CD4-positive, alpha-beta T cell treated with Interleukin-4 for 1 hour (primary cell): ENCODE measurements around the gene FXYD1.
"Not testable (repeated sequence)": the region's sequence is repeated elsewhere in the genome, so short reads cannot be mapped to it uniquely, and the experiment has no call there.

Experiments used
- DNase-seq, 2 donors: peaks; one replicate each; pipeline ENCODE4 v3.0.0-alpha.2; 2020 to 2022

FXYD1 gene

DNA sequence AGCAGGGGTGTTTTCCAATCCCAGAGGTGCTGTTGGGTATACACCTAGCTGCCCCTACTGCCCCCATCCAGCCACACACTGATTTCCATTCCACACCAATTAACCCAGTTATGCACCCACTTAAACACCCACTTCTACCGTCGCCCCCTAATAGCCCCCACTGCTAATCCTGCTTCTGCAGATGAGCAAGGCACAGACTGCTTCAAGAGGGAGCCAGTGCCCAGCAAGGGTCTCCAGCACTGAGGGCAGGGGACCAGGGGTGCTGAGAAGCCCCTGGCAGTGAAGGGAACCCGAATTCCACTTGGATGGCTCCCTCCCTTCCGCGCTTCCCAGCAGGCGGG lies 5.6 kb downstream of the FXYD1 start:
- no peak for DNase-seq

DNA sequence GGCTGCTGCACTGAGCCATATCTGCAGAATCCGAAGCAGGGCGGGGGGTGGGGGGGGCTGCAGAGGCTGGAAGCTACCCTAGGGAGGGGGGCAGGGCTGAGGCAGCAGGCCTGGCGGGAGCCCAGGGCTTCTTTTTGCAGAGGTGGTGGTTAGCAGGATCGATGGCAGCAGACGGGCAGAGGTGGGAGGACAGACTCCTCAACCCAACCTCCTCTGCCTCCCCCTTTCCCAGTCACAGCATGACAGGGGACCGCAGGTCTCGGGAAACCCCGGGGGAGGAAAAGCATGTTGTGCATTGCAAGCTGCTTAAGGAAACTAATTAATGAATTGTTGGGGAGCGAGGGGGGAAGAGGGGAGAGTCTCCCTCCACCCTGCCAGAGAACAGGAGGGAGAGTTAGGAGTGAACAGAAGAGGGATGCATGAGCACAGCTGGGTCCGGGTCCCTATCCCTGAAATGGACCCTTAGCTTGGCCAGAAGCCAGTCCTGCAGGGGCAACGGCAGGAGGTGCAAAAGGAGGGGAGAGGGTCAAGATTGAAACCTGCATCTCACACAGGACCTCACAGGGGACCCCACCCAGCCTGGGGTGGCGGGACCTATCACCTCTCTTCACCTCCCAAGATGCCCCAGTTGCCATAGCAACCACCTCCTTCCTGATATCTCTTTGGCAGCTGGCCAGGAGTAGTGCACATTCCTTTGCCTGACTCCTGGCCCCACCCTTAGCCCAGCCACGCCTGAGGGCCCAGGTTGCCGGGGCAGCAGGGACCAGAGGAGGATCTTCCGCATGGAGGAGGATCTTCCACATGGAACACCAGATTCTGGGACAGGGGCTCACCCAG lies 6.2 kb downstream of the FXYD1 start:
- DNase-seq, result peak; percentile 47 to 63

DNA sequence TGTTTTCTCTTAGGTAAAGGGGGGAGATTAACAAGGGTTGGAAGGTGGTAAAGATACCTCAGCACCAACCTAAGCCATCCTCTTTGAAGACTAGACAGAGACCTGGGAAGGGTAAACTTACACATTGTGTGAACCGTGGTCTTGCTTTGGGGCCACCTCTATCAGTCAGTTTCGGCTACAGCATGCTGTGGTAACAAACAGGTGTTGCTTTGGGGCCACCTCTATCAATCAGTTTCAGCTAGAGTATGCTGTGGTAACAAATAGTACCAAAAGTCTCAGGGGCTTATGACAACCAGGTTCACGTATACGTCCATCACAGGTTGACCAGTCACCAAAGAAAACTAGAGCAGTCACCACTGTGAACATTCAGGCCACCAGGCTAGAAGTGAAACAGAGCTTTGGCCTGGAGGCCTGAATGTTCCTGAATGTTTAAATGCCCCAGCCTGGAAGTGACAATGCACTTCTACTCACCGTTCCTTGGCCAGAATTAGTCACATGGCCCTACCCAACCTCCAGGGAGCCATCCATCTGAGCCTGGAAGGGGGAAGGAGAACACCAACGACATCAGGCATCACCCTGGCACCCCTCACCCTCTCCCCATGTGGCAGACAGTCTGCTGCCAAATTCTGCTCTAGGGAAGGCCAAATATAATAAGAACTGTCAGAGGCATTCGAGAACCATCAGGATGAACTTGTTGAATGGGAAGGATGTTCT lies 8.3 kb downstream of the FXYD1 start:
- DNase-seq, result no peak

DNA sequence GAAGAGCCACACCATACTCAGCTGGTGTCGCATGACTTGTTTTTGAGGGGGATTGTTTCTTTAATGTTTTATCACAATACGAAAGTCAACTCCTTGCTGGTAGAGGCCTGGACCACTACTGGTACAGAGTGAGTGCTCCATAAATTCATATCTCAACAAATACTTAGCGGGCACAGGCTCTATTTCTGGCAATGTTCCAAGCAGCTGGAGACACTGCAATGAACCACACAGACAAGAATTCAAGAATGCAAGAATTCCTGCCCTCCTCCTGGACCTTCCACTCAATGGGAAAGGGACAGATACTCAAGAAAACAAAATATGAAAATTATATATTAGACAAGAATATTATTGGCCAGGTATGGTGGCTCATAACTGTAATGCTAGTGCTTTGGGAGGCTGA lies 10.8 kb downstream of the FXYD1 start:
- DNase-seq, result no peak

DNA sequence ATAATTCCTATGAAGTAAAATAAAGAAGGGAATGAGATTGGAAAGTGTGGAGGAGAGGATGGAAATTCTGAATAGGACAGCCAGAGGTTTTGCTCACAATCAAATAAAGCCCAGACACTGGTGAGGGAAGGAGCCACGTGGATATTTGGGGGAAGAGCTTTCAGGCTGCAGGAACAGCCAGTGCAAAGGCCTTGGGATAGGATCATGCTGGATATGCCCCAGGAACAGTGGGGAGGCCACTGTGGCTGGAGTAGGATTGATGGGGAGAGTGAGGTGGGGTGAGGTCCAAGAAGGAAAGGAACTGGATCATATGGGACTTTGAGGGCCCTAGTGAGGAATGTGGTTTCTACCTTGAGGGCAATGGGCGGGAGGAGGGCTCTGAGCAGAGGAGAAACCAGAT lies 11.8 kb downstream of the FXYD1 start:
- DNase-seq, result no peak

DNA sequence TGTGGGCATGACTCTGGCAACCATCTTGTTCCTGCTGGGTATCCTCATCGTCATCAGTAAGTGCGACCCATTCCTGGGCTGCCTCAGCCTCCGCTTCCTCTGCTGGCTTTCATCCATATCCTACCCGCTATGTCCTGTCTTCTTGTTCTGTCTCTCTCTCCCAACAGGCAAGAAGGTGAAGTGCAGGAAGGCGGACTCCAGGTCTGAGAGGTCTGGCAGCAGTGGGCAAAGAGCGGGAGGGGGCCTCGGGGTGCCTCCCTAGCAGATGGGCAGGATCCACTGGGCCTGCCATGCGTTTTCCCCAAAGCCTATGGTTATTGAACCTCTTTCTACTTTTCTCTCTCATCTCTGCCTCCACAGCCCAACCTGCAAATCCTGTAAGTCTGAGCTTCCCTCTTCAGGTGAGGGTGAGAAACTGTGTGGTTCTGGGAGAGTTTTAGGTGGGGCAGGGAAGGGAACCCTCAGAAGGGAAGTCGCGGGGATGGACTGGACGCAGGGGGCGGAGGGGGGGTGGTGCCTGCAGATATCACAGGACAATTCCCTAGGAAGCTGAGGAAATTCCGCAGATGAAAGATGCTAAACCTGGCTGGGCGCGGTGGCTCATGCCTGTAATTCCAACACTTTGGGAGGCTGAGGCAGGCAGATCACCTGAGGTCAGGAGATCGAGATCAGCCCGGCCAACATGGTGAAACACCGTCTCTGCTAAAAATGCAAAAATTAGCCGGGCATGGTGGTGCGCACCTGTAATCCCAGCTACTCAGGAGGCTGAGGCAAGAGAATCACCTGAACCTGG lies 12.8 kb downstream of the FXYD1 start:
- DNase-seq, result no peak

DNA sequence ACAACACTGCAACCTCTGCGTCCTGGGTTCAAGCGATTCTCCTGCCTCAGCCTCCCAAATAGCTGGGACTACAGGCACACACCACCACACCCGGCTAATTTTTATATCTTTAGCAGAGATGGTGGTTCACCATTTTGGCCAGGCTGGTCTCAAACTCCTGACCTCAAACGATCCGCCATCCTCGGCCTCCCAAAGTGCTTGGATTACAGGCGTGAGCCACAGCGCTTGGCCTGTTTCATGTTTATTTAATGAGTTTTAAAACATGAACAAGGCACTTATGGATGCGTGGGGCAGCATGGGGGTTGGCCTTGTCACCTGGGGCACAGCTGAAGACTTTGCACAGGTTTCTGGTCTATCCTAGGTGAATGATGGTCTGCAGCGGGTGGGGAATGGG lies 14.5 kb downstream of the FXYD1 start:
- DNase-seq, result not testable (repeated sequence)

DNA sequence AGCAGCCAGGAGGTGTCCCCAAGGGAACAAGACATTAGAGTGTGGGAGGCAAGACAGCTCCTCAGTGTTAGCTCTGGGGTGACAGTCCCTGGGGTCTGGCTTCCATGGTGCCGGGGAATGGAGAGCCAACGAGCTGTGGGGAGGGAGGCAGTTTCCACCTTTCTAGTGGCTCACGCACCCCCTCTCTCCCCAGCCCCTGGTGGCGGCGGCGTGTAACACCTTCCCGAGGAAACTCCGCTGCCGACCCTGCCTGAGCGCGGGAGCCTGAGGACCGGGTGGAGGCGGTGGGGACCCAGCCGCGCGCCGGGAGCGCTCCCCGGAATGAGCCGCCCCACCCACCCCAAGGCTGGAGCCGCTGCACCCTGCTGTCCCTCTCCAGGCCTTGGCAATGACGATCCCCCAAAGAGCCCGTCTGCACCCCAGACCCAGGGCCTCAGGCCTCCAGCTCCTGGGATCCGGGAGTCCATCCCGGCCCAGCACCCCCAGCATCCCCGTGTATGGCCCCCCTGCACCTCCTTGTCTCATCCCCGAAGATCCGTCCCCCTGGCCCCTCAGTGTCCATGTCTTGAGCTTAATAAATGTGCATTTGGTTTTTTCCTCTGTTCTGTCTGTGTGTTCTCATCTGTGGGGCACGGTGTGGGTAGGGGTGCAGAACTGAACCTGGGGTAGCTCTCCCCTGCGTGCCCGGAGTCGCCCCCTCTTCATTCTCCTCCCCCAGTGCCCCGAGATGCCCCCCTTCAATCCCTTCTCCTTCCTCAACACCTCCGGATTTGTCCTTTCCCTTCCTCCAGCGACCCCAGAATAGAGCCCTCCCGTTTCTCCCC lies 15.3 kb downstream of the FXYD1 start:
- peak; percentile 80 to 81 for DNase-seq

DNA sequence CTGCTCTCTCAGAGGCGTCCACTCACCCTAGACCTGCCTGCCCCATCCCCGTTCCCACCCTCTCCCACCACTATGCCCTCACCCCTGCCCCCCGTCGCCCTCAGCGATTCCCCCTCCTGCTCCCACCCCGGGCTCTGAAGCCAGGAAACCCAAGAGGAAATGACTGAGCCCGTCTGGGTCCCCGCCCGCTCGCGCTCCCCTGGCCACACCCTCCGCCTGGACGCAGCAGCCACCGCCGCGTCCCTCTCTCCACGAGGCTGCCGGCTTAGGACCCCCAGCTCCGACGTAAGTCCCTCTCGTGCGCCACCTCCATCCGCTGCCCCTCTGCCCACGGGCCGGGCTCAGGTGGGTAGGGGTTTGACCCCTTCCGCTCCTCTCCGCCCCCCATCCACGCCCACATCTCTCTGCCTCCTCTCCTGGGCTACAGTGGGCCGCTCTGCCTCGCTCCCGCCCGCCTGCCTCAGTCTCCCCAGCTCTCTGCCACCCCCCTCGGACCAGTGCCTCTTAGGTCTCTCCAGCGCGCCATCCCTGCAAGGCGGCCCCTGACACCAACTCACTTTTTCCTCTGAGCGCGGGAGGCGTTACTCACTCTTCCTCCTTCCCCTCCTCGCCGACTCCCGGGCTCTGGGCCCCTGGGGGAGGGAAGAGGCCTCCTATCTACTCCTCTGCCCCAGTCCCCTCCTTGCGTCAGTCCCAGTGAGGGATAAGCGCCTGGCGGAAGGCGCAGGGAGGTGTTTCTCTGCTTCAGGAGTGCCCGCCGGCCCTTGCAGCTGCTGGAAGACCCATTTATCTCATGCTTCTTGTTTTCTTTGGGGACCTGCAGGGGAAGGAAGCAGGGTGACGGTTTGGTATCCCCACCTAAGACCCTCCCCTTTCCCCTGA lies 16.1 kb downstream of the FXYD1 start, which contains the start of gene FXYD5:
Gene FXYD5 (plus strand): TSS at position 211 of the 882 bp plus-strand sequence. CDS start 816 bp downstream, outside the sequence.
- DNase-seq, result peak; percentile 69 to 72

DNA sequence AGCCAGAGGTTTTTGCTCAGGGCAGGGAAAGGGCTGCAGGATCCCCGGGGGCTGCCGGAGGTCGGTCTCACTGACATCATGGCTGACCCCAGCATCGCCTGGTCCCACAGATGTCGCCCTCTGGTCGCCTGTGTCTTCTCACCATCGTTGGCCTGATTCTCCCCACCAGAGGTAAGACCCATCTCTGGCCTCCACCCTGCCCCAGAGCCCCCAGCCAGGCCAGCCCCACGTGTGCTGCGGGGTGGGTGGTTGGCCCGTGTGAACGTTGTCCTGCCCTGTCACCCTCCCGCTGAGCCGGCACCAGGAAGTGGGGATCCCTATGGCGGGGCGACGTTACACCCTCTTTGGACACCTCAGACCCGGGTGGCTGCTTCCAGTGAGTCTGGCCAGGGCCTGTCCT lies 16.8 kb downstream of the FXYD1 start:
- DNase-seq, result no peak

DNA sequence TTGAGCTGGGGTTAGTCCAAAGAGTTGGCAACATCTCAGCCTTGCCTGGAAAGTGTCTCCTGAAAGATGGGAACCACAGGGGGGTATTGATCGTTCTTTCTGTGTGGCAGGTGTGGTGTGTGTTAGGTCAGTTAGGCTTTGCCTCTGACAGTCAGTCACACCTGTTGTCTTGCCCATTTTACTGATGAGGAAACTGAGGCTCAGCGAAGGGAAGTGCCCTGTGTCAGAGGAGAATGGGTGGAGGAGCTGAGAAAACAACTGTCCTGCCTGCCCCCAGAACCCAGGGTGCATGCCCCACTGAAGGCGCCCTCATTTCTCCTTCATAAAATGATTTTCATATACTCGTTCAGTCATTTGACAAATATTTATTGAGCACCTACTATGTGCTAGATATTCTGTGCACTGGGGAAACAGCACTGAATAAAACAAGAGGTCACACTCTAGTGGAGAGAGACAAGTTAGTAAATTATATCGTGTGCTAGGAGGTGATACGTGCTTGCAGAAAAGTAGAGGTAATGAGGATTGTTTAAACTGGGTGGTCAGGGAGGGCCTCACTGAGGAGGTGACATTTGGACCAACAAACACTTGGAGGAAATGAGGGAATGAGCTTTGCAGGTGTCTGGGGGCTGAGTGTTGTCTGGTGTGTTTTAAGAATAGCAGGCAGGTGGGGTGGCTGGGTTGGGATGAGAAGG lies 17.5 kb downstream of the FXYD1 start:
- DNase-seq, result no peak

DNA sequence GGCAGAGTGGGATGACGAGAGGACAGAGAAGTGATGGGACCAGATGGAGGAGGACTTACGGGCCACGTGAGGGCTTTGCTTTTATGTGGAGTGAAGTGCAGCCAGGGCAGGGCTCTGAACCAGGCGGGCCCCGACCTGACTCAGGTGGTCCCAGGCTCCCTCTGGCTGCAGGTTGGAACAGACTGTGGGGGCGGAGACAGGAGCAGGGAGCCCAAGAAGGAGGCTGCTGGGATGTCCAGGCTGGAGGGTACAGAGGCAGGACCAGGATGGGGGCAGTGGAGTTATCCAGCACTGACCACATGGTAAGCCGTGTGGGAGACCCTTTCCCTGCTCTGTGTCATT lies 18.0 kb downstream of the FXYD1 start:
- DNase-seq, result no peak

DNA sequence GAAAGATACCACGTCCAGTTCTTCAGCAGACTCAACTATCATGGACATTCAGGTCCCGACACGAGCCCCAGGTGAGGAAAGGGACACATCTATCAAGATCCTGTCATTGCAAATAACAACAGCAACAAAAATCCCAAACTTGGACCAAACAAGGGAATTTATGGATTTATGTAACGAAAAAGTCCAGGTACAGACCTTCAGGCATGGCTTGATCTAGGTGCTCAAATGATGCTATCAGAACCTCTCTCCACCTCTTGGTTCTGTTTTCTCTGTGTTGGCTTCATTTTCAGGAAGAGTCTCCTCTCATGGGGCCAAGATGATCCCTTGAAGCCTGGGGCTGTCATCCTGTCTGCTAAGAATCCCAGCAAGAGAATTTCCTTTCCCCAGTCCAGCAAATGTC lies 18.8 kb downstream of the FXYD1 start:
- DNase-seq, result no peak

DNA sequence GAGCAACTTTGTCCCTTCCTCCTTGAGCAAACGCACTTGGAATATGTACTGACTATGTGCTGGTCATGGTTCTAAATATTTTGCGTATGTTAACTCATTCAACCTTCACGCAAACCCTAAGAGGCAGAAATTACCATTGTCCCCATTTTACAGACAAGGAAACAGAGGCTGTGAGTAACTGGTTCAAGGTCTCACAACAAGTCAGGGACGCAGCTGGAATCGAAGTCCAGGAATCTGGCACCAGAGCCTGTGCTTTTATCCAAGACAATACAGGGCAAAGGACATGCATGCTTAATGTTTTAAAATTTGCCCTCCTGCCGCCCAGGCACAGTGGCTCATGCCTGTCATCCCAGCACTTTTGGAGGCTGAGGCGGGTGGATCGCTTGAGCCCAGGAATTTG lies 21.0 kb downstream of the FXYD1 start:
- no peak for DNase-seq

DNA sequence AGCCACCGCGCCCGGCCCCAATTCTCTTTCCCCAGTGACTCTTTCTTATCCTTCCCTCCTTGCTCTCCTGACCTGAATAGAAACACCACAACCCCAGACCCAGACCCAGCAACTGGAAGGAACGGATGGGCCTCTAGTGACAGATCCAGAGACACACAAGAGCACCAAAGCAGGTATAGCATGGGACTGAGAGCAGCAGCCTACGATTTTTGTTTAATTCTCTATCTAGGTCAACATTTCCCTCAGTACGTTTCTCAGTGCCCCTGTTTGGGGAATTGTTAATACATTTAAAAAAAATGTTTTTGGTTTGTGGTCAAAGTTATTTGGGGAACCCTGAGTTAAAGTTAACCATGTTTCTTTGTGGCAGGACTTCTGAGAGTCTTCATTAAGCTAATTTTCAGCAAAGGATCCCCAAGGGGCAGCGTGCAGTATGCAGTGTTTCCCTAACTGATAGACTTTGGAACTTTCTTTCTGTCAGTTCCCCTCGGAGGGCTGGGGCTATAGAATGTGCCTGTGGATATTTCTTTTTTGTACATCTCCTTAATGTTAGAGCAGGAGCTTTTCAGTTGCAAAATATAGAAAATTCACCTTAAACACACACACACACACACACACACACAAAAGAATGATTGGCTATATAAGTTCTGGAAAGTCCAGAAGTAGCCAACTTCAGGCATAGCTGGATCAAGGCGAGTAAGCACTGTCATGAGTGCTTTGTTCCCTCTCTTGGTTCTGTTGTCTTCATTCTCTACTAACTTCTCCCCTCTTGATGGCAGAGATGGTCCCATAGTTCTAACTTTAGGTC lies 22.2 kb downstream of the FXYD1 start:
- DNase-seq, result no peak

DNA sequence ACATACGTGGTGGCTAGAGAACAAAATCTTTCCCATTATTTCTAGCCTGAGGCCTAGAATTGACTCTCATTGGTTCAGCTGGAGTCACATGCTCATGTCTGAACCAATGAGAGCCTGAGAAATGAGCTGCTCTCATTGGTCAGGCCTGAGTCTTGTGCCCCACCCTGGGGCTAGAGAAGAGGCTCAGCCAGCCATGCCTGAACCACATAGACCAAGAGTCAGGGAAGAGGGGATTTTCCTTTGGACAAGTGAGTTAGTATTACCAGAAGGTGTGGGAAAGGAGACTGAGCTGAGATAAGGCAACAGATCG lies 22.8 kb downstream of the FXYD1 start:
- no peak for DNase-seq

DNA sequence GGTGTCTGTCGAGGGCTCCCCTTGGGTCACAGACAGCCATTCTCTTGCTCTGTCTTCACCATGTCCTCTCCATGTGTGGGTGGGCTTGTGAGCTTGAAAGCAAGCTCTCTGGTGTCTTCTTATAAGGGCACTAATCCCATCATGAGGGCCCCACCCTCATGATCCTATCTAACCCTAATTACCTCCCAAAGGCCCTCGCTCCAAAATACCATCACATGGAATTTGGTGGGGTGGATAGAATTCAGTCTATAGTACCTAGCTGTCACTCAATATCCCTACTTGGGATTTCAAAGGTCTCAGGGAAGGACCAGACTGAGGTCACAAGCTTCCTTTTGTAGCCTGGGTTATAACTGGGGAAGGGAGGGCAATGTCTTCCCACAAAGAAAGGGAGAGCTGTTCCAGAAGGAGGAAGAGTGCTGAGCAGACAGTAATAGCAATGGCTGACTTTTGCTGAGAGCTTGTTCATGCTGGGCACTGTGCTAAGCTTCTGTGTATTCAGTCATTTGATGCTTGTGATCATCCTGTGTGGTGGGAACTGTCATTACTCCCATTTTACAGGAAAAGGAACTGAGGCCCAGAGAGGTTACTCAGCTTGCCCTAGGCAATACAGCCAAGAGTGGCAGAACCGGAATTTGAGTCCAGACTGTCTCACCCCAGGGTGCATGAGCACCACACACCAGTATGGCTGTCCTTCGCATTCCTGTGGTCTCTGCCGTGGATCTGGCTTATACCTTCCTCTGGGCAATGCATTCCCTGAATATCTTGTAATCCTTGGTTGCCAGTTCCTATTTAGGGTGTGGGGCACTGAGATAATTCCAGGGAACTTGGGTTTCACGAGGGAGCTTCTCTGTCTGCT lies 24.1 kb downstream of the FXYD1 start:
- no peak for DNase-seq

DNA sequence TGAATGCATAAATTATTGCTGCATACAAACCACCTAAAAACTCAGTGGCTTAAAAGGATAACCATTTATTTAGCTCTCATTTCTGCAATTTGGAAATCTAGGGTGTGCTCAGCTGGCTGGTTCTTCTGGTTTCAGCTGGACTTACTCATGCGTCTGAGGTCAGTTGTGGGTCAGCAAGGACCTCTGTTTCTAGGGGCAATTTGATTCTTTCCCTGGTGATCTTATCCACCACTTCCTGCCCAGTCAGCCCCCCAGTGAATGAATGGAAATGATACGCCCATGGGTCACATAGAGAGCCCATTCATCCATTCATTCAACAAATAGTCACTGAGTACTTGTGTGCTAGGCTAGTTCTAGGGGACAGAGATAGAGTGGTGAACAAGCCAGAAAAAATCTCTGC lies 25.8 kb downstream of the FXYD1 start:
- no peak for DNase-seq
